H1 (cell line): ENCODE results near the gene CCDC12. TPM values are rescaled to one million over a fixed set of nuclear protein-coding genes. Genes with fewer than 3 reads are reported as not detected.

Experiments used
- CTCF ChIA-PET: fragments of 300-600 bp; sonication (Branson Sonifier 250); formaldehyde crosslinking; loops from one replicate; lab custom pipeline; 2021; ENCODE audit not compliant: partially characterized antibody; lab: Charles Lee
- POLR2A ChIA-PET: fragments of 300-600 bp; sonication (Branson Sonifier 250); formaldehyde crosslinking; loops from one replicate; lab custom pipeline; 2021; ENCODE audit warnings: inconsistent platforms; ENCODE audit not compliant: partially characterized antibody; lab: Charles Lee
- DNase-seq, 2 experiments: peaks; one replicate each; pipeline versions ENCODE4 v3.0.0 to v3.0.0-alpha.2; 2010 to 2022; ENCODE audit warnings: low spot score in 2 of 2, low read depth in 1 of 2, mixed read lengths in 1 of 2
- FAIRE-seq: peaks from 2 replicates; lab custom pipeline; 2011; peaks lifted over from hg19 to GRCh38; lab: Jason Lieb, UNC
- H2AFZ ChIP-seq: 2 replicates; pipeline ENCODE4 v1.8.1; 2012; ENCODE audit warnings: low read length, inconsistent platforms
- H2AK5ac ChIP-seq: 2 replicates; pipeline ENCODE4 v1.6.1; 2013; ENCODE audit warnings: low read depth, low read length
- H2BK120ac ChIP-seq: replicated peaks from 2 replicates; pipeline ENCODE3; 2013; ENCODE audit warnings: low read depth, low read length, inconsistent platforms
- H2BK12ac ChIP-seq: 2 replicates; pipeline ENCODE4 v1.6.1; 2013; ENCODE audit warnings: low read depth, low read length
- H2BK15ac ChIP-seq: 2 replicates; pipeline ENCODE4 v1.6.1; 2013; ENCODE audit warnings: low read length
- H2BK20ac ChIP-seq: 2 replicates; pipeline ENCODE4 v1.6.1; 2013; ENCODE audit warnings: low read length
- H2BK5ac ChIP-seq: 2 replicates; pipeline ENCODE4 v1.6.1; 2013; ENCODE audit warnings: low read depth, low read length
- H3K14ac ChIP-seq: 2 replicates; pipeline ENCODE4 v1.6.1; 2013; ENCODE audit warnings: inconsistent platforms; ENCODE audit not compliant: insufficient read length
- H3K18ac ChIP-seq: 2 replicates; pipeline ENCODE4 v1.6.1; 2013; ENCODE audit warnings: low read length; ENCODE audit errors: extremely low read depth
- H3K23ac ChIP-seq: 2 replicates; pipeline ENCODE4 v1.6.1; 2013; ENCODE audit warnings: inconsistent platforms; ENCODE audit not compliant: insufficient read length
- H3K23me2 ChIP-seq: 2 replicates; pipeline ENCODE4 v1.6.1; 2013; ENCODE audit warnings: low read depth, low read length
- H3K27ac ChIP-seq: 2 replicates; pipeline ENCODE4 v1.6.1; 2011; ENCODE audit warnings: low read depth, low read length, inconsistent platforms
- H3K27me3 ChIP-seq, 4 experiments: replicated peaks in 1 of 4; 1 replicate in 1 of 4; 2 replicates in 3 of 4; pipeline versions ENCODE4 v1.6.1 to v1.8.1; 2011 to 2013; ENCODE audit warnings: low read length in 3 of 4, mild to moderate bottlenecking in 3 of 4, inconsistent platforms in 2 of 4, mixed read lengths in 2 of 4, moderate library complexity in 1 of 4; ENCODE audit not compliant: control insufficient read depth in 3 of 4, insufficient read depth in 3 of 4; ENCODE audit errors: extremely low read depth in 1 of 4
- H3K36me3 ChIP-seq, 4 experiments: 2 replicates each; pipeline versions ENCODE4 v1.6.1 to v1.8.1; 2011 to 2013; ENCODE audit warnings: mild to moderate bottlenecking in 4 of 4, low read length in 3 of 4, moderate library complexity in 2 of 4, control low read depth in 1 of 4, inconsistent platforms in 1 of 4; ENCODE audit not compliant: insufficient read depth in 4 of 4, control insufficient read depth in 2 of 4
- H3K4ac ChIP-seq: replicated peaks from 2 replicates; pipeline ENCODE3; 2013; ENCODE audit warnings: low read length, low read depth, mixed read lengths, inconsistent platforms; ENCODE audit not compliant: insufficient read length
- H3K4me1 ChIP-seq, 4 experiments: replicated peaks in 1 of 4; 1 replicate in 1 of 4; 2 replicates in 3 of 4; pipeline versions ENCODE4 v1.6.1 to v1.8.1; 2011 to 2013; ENCODE audit warnings: low read length in 3 of 4, inconsistent platforms in 2 of 4, mixed read lengths in 1 of 4; ENCODE audit not compliant: insufficient read depth in 4 of 4, control insufficient read depth in 3 of 4
- H3K4me2 ChIP-seq, 2 experiments: 2 replicates each; pipeline versions ENCODE4 v1.6.1 to v1.8.1; 2011 to 2013; ENCODE audit warnings: low read depth in 2 of 2, low read length in 2 of 2, control low read depth in 1 of 2, inconsistent platforms in 1 of 2, mild to moderate bottlenecking in 1 of 2; ENCODE audit not compliant: insufficient read depth in 1 of 2
- H3K4me3 ChIP-seq, 4 experiments: fragments of 200-600, 300-600 bp in 1 of 4; sonication (generic), shearing (Covaris generic), sonication (Bioruptor Twin) in 1 of 4; 2 replicates each; pipeline versions ENCODE4 v1.5.1 to v1.8.1; 2011 to 2016; ENCODE audit warnings: low read length in 4 of 4, low read depth in 3 of 4, control low read depth in 2 of 4, inconsistent platforms in 2 of 4, mild to moderate bottlenecking in 2 of 4, mixed read lengths in 1 of 4, moderate library complexity in 1 of 4; ENCODE audit not compliant: insufficient read depth in 2 of 4; ENCODE audit errors: extremely low read depth in 1 of 4
- H3K56ac ChIP-seq: replicated peaks from 2 replicates; pipeline ENCODE3; 2013; ENCODE audit warnings: low read depth, mild to moderate bottlenecking, mixed read lengths, low read length, inconsistent platforms; ENCODE audit not compliant: insufficient read length
- H3K79me1 ChIP-seq: 2 replicates; pipeline ENCODE4 v1.6.1; 2013; ENCODE audit warnings: low read depth, low read length, control low read depth
- H3K79me2 ChIP-seq, 2 experiments: 2 replicates each; pipeline versions ENCODE4 v1.6.1 to v1.8.1; 2012 to 2013; ENCODE audit warnings: low read length in 2 of 2, mild to moderate bottlenecking in 2 of 2, inconsistent platforms in 1 of 2; ENCODE audit not compliant: insufficient read depth in 2 of 2, control insufficient read depth in 1 of 2
- H3K9ac ChIP-seq, 4 experiments: replicated peaks in 1 of 4; 1 replicate in 1 of 4; 2 replicates in 3 of 4; pipeline versions ENCODE4 v1.6.1 to v1.8.1; 2011 to 2013; ENCODE audit warnings: low read depth in 3 of 4, low read length in 3 of 4, control low read depth in 2 of 4, mild to moderate bottlenecking in 2 of 4, moderate library complexity in 2 of 4, inconsistent platforms in 1 of 4; ENCODE audit errors: extremely low read depth in 1 of 4
- H3K9me3 ChIP-seq, 2 experiments: 2 replicates each; pipeline versions ENCODE4 v1.6.1 to v1.8.1; 2012 to 2013; ENCODE audit warnings: mild to moderate bottlenecking in 2 of 2, moderate library complexity in 2 of 2, control low read depth in 1 of 2, inconsistent platforms in 1 of 2, low read depth in 1 of 2, low read length in 1 of 2, mixed read lengths in 1 of 2; ENCODE audit not compliant: insufficient read depth in 2 of 2
- H4K20me1 ChIP-seq, 2 experiments: replicated peaks in 1 of 2; 2 replicates each; pipeline versions ENCODE3 to v1.8.1; 2011 to 2013; ENCODE audit warnings: inconsistent platforms in 2 of 2, low read length in 2 of 2, mild to moderate bottlenecking in 1 of 2; ENCODE audit not compliant: insufficient read depth in 2 of 2, control insufficient read depth in 1 of 2
- H4K5ac ChIP-seq: 2 replicates; pipeline ENCODE4 v1.6.1; 2013; ENCODE audit warnings: low read length, low read depth, mixed read lengths, inconsistent platforms; ENCODE audit not compliant: insufficient read length
- H4K8ac ChIP-seq: 2 replicates; pipeline ENCODE4 v1.8.0; 2013; ENCODE audit warnings: mild to moderate bottlenecking, moderate library complexity, low read length, inconsistent platforms; ENCODE audit not compliant: insufficient read depth; ENCODE audit errors: extremely low read depth
- H4K91ac ChIP-seq: replicated peaks from 2 replicates; pipeline ENCODE3; 2013; ENCODE audit warnings: low read length, mixed read lengths, inconsistent platforms; ENCODE audit not compliant: insufficient read length
- POLR2A ChIP-seq, 2 experiments: IDR thresholded peaks; 1 replicate in 1 of 2; 2 replicates in 1 of 2; pipeline ENCODE4 v1.6.1; 2011; ENCODE audit warnings: low read depth in 2 of 2, low read length in 2 of 2, mild to moderate bottlenecking in 2 of 2; ENCODE audit errors: control extremely low read depth in 1 of 2
- WGBS, 2 experiments: shearing (Covaris generic) in 1 of 2; methylation state at CpG; one replicate each; pipeline versions ENCODE4 v1.1.6 to v1.1.7; 2013 to 2015; ENCODE audit warnings: low lambda C conversion rate in 2 of 2, mixed read lengths in 2 of 2, inconsistent platforms in 1 of 2, low coverage in 1 of 2, missing lambda C conversion rate in 1 of 2; ENCODE audit not compliant: insufficient replicate concordance in 2 of 2, insufficient coverage in 1 of 2, insufficient read length in 1 of 2; ENCODE audit errors: extremely low coverage in 1 of 2, missing lambda C conversion rate in 1 of 2; 5-methylcytosine and 5-hydroxymethylcytosine counted together
- polyA plus RNA-seq, 7 experiments: library from polyadenylated mRNA; depleted of rRNA in 3 of 7; stranded (reverse) in 5 of 7; unstranded in 2 of 7; fragments of >200 nt in 5 of 7; fragments of 200-250 nt in 2 of 7; gene quantifications; 1 replicate in 5 of 7; 2 replicates in 1 of 7; 4 replicates in 1 of 7; pipeline versions ENCODE4 v1.2.1 to v1.2.3, GENCODE V29; 2011 to 2013; ENCODE audit warnings: missing spikeins in 2 of 7, mixed read lengths in 2 of 7
- total RNA-seq: library from RNA; stranded (reverse); fragmentation: NEBNext Ultra II Directional; extraction: Animal tissue kit (Norgen Biotek cat#: 25700); gene quantifications from 2 replicates; pipeline ENCODE4 v1.2.1, GENCODE V29; 2021
- TF ChIP-seq, protein P1 (sequence below): IDR thresholded peaks from 2 replicates; pipeline ENCODE4 v1.6.1; 2011; ENCODE audit warnings: low read length, improper control_type of control experiment

The CCDC12 gene
- total and polyA plus RNA-seq, 2 of the 8 experiments (the other 6 are each of a cell fraction or from before 2014, with no cell fraction given), result 29.5 to 41.3 TPM

DNA sequence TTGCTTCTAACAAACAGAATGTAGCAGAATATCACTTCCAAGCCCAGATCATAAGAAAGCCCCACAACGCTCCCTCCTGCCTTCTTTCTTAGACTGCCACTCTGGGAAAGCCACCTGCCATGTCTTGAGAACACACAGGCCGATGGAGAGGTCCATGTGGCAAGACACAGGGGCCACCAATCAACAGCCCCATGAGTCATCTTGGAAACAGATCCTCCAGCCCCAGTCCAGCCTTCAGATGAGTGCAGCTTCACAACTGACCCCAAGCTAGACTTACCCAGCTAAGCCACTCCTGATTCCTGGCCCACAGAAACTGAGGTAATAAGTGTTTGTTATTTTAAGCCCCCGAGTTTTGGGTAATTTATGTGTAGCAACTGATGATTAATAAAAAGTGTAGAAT lies 59.3 kb downstream of the CCDC12 start:
- H3K27me3 ChIP-seq, result no peaks in the 10 kb centered on the region
- H4K20me1 ChIP-seq, result peaks cover 0 to 1% of the 10 kb centered on the region in 2 experiments
- H3K4me3 ChIP-seq, result no peak overlapping the region
- H3K9me3 ChIP-seq, result peaks cover 3 to 4% of the 10 kb centered on the region in 2 experiments; a peak in 2 of 4 replicates
- no peaks in the 10 kb centered on the region for H3K79me2 ChIP-seq
- peaks cover 17 to 44% (median 31%) of the 10 kb centered on the region in 4 experiments; a peak in 7 of 8 replicates for H3K36me3 ChIP-seq
- H2BK12ac ChIP-seq, result no peak overlapping the region
- no peaks in the 10 kb centered on the region for H3K79me1 ChIP-seq
- H3K56ac ChIP-seq, result no peak overlapping the region
- no peak overlapping the region for H2BK120ac ChIP-seq
- no peak overlapping the region for H4K91ac ChIP-seq
- WGBS, 2 experiments, result 93% methylated on average over 3 of the region's 3 CpGs; no CpG with 5 or more reads in 1 of the 2 experiments
- ChIA-PET POLR2A (no interaction called here), CTCF (interaction anchor here (1.3 to 9.3 kb wide), 2 partner anchors 8 to 18 kb away, joined by 3 to 99 read pairs; no protein-coding TSS in a partner anchor)
- no peak overlapping the region for H2AFZ ChIP-seq
- H2AK5ac ChIP-seq, result no peak overlapping the region
- no peak overlapping the region for H3K4me2 ChIP-seq
- FAIRE-seq (no peak), DNase-seq (no peak)
- H3K4ac ChIP-seq, result no peak overlapping the region
- H2BK20ac ChIP-seq, result no peak overlapping the region
- no peak overlapping the region for H3K27ac ChIP-seq
- no peak overlapping the region for H4K5ac ChIP-seq
- no peaks in the 10 kb centered on the region for H3K23me2 ChIP-seq
- no peak overlapping the region for H2BK15ac ChIP-seq
- H2BK5ac ChIP-seq, result no peak overlapping the region
- no peak overlapping the region for H3K14ac ChIP-seq
- no peaks in the 10 kb centered on the region for H3K4me1 ChIP-seq
- H3K18ac ChIP-seq, result no peak overlapping the region
- TF ChIP-seq POLR2A (IDR thresholded peaks at IDR 0.05; ENCODE audit: control extremely low read depth in 1 of 2, low read depth in 2 of 2, low read length in 2 of 2), result peak in 1 of 2 experiments; percentile 32; a peak in 1 of 3 replicates
- TF ChIP-seq, protein P1, sequence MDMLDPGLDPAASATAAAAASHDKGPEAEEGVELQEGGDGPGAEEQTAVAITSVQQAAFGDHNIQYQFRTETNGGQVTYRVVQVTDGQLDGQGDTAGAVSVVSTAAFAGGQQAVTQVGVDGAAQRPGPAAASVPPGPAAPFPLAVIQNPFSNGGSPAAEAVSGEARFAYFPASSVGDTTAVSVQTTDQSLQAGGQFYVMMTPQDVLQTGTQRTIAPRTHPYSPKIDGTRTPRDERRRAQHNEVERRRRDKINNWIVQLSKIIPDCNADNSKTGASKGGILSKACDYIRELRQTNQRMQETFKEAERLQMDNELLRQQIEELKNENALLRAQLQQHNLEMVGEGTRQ, result no peak
- TF ChIP-seq, all 59 proteins: peak for 1
- Histone ChIP-seq H4K8ac (no peak overlapping the region), H3K23ac (no peak overlapping the region), H3K9ac (no peak overlapping the region)
